HG03066 (cell line): Measurements from ENCODE around the gene TKT.
A peak's percentile ranks its signal among the peaks of the same experiment; 100 is the strongest.

Experiments
- ATAC-seq: cut with Tn5 transposase; IDR thresholded peaks from one replicate; pipeline ENCODE4 v1.9.1; 2021; ENCODE audit warnings: low read depth; ENCODE audit not compliant: unreplicated experiment

TKT gene

DNA sequence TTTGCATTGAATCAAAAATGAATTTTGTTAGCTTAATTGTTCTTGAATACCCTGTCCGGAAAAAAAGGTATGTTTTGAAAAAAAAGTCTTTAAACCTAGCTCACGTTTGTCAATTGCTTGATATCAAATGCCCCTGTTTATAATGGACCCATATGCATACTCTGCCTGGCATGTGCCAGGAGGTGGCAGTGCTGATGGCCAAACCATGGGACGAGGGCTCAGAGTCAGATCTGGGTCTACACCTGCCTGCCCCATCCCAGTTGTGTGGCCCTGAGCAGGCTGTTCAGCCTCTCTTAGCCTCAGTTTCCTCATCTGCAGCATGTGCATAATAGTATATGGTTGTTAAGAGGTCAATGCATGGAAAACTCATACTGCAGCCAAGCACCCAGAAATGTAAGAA lies 56.0 kb downstream of the TKT start:
- ATAC-seq = no peak

GRCh38 chr3:53198996-53199395 lies 56.8 kb downstream of the TKT start:
- no peak for ATAC-seq

GRCh38 chr3:53198256-53198977 lies 57.4 kb downstream of the TKT start:
- no peak for ATAC-seq

DNA sequence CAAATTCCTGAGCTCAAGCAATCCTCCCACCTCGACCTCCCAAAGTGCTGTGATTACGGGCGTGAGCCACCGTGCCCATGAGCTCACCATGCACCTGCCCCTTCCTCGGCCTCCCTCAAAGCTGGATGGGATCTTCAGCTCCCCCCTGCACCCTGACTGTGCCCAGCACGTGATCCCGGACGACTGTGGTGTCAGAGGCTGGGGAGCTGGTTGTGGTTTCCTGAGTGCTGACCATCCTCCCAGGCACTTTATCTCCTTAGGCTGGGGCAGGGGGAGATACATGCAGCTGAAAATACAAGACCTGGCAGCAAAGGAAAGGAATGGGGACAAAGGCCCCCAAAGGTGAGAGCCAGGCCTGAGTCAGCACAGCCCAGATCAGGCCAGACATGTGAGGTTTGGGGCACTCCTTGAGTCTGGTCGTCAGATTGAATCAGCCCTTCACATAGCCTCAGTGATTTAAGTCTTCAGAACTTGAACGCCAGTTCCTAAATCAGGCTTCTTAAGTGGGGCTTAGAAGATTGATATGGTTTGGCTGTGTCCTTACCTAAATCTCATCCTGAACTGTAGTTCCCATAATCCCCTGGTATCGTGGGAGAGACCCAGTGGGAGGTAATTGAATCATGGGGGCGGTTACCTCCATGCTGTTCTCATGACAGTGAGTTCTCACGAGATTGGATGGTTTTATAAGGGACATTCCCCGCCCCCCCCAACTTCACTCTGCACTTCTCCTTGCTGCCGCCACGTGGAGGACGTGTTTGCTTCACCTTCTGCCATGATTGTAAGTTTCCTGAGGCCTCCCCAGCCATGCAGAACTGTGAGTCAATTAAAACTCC lies 59.0 kb downstream of the TKT start:
- ATAC-seq = no peak

DNA sequence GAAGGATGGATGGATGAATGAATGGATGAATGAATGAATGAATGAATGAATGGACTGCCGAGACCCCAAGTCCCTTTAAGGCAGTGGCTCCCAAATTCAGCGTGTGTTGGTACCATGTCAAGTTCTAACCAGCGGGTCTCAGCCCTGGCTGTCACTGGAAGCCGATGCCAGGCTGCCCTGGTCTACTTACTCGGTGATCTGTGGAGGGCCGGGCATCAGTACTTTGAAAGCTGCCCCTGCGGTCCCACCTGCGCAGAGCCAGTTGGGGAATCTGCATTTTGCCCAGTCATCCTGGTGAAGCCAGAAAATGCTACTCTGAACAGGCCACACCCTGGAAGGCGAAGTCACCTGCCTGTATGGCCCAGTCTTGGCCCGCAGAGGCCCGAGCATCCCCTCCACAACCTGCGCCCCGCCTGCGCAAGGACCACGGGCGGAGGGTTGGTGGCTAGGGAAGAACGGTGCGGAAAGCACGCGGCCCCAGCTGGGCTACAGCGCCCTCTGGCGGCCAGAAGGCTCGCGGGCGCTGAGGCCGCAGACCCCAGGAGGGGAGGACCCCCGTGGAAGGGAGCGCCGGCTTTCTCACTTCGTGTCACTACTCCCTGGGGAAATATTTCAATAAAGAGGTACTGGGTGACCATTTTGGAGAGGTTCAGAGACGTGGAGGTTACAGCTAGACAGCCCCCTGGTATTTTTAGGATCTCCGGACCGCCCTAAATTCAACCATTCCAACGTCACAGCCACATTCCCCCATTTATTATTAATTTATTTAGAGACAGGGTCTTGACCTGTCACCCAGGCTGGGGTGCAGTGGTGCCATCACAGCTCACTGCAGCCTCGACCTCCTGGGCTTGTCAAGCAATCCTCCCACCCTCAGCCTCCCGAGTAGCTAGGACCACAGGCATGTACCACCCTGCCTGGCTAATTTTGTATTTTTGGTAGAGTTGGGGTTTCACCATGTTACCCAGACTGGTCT lies 59.9 kb downstream of the TKT start:
- no peak for ATAC-seq

- no peak for ATAC-seq
Measured at GRCh38 chr3:53195066-53195450, 60.8 kb downstream of the TKT start.

- ATAC-seq = no peak
Measured at GRCh38 chr3:53194210-53195065, 61.4 kb downstream of the TKT start.

DNA sequence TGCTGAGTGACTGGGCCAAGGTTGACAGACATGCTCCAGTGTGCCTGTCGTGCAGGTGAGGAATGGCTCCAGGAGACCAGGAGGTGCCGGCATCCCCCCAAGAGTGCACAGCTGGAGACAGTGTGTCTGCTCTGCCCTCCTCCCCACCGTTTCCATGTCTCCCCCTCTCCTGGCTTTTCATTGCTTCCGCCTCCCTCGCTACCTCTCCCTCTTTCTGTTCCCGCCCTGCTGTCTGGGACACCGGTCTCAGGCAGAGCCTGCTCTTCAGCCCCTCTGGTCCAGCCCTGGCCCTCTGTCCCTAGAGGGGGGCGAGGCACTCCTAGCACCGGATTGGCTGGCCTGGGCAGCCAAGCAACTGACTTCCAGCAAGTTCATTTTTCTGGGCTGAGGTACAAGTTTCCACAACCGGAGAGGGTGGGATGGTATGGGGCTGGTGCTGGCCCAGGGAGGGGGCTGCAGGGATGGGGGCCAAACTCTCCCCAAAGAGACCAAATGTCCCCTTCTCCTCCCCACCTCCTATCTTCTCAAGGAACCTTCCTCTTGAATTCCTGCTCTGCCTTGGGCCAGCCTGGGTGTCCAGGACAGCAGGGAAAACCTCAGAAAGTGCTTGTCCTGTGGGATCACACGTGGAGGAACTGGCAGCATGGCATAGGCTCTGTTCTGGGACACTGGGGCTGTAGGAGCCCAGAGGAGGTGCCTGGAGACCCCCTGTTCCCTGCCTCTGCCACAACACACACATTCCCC lies 62.2 kb downstream of the TKT start:
- ATAC-seq = no peak

DNA sequence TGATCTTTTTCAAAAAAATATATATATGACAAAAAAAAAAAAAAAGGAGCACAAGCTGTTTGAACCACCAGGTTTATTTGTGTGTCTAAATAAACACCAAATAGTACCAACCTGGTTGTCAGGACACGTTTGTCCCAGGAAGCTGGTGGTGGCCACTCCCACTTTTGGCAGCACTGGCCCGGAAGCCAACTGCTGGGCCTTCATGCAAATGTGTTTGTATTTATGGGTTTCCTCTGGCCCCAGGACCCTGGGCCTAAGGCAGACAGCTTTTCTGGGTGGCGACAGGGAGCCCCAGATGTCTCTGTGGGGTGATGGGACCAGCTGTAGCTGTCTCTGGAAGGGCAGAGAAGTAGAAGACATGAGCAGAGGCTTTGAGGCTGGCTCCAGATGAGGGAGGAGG lies 63.2 kb downstream of the TKT start:
- peak; percentile 46 for ATAC-seq

- no peak for ATAC-seq
Measured at GRCh38 chr3:53191836-53192480, 63.9 kb downstream of the TKT start.

DNA sequence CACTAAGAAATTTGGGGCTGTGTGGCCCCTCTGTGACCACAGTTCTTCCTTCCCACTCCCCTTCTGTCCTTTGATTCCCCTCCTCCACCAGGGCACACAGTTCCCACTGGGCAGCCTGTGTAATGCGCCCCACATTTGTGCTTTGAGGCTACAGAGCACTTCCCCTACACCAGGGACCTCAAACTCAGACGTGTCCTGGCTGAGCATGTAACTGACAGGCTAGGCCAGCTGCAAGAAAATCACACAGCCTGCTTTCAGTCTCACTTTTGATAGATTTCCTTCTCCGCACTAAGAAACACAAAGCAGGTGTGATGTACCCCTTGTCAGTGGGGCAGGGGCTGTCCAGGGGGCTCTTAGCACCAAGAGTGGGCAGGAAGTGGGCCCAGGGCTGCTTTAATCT lies 65.2 kb downstream of the TKT start:
- peak; percentile 58 for ATAC-seq

DNA sequence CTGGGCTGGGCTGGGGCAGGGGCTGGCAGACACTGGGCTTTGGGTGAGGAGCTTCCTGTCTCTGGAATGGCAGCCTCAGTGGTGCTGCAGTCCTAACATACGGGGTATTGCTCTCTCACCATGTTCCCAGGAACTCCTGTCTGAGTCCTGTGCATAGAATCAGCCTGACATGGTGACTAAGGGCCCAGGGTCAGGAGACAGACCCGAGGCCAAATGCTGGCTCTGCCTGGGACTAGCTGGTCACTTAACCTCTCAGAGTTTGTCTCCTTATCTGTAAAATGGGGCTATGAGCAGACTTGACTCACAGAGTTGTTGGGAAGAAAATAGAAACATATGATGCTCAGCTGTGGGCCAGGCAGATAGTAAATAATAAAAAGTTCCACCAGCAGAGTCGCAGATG lies 66.5 kb downstream of the TKT start:
- ATAC-seq = no peak

- ATAC-seq = no peak
Measured at GRCh38 chr3:53188720-53189119, 67.1 kb downstream of the TKT start.

GRCh38 chr3:53188136-53188685 lies 67.6 kb downstream of the TKT start:
- no peak for ATAC-seq

DNA sequence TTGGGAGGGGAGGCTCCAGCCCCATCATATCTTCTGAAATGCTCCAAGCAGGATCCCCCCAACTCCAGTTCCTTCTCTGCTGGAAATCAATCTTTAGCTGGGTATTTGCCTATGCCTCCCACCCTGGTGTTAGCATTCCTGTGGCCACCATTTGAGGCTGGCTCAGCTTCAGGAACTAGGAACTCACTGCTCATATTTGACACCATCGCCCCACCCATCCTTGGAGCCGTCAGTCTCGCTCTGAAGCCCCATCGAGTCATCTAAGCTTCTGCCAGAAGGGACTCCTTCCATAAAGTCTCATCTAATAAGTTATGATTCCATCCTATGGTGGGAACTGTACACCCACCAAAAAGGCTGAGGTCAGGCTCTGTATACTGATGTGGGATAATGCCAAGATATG lies 68.4 kb downstream of the TKT start:
- ATAC-seq = no peak

GRCh38 chr3:53186726-53187125 lies 69.1 kb downstream of the TKT start:
- ATAC-seq = no peak

GRCh38 chr3:53185761-53186465 lies 69.9 kb downstream of the TKT start:
- ATAC-seq = no peak

DNA sequence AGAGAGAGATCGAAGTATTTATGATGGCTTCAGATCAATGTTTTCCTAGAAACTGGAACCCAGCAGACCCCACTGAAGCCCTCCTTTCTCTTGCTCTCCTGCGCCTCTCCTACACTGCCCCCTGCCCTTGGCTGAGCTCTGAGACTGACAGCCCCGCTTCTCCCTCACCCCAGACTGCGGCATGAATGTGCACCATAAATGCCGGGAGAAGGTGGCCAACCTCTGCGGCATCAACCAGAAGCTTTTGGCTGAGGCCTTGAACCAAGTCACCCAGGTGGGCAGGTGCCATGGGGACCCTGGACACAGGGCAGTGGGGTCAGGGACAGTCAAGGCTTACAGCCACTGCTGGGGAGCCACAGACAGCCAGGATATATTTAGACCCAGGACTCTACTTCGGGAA lies 71.1 kb downstream of the TKT start:
- no peak for ATAC-seq
